Activated T-cell treated with anti-CD3 and anti-CD28 coated beads, Interleukin-2, amount 50 U/mL, for 24 hours (primary cell): Measurements from ENCODE around the gene IQSEC1.

Source experiments
- DNase-seq: peaks from one replicate; pipeline ENCODE4 v3.0.0-alpha.2; 2020
- H3K27ac Mint-ChIP-seq: 2 replicates; pipeline ENCODE4 v1.8.0; 2020; ENCODE audit warnings: mild to moderate bottlenecking, mixed read lengths
- H3K27me3 Mint-ChIP-seq: 2 replicates; pipeline ENCODE4 v1.8.0; 2020; ENCODE audit warnings: mixed read lengths
- H3K36me3 Mint-ChIP-seq: 2 replicates; pipeline ENCODE4 v1.8.0; 2020; ENCODE audit warnings: low read depth, mixed read lengths
- H3K4me1 Mint-ChIP-seq: 2 replicates; pipeline ENCODE4 v1.8.0; 2020; ENCODE audit warnings: low read depth, mixed read lengths
- H3K4me3 Mint-ChIP-seq: 2 replicates; pipeline ENCODE4 v1.8.0; 2020; ENCODE audit warnings: mild to moderate bottlenecking, moderate library complexity, mixed read lengths
- H3K9me3 Mint-ChIP-seq: 2 replicates; pipeline ENCODE4 v1.8.0; 2020; ENCODE audit warnings: mixed read lengths

IQSEC1 gene

GRCh38 chr3:13083254-13083653 lies 10.0 kb upstream of the IQSEC1 start:
- Mint-ChIP-seq H3K9me3 (no peaks in the 10 kb centered on the region), H3K27ac (no peak overlapping the region), H3K4me1 (no peaks in the 10 kb centered on the region), H3K36me3 (no peaks in the 10 kb centered on the region), H3K27me3 (no peaks in the 10 kb centered on the region), H3K4me3 (no peak overlapping the region)
- no peak for DNase-seq

- Mint-ChIP-seq H3K36me3 (no peaks in the 10 kb centered on the region), H3K4me1 (peaks cover 4% of the 10 kb centered on the region), H3K27me3 (no peaks in the 10 kb centered on the region), H3K27ac (no peak overlapping the region), H3K4me3 (no peak overlapping the region), H3K9me3 (no peaks in the 10 kb centered on the region)
- no peak for DNase-seq
Observed at GRCh38 chr3:13082677-13083076, 9.4 kb upstream of the IQSEC1 start.

GRCh38 chr3:13081603-13082360 lies 8.6 kb upstream of the IQSEC1 start:
- H3K4me3 Mint-ChIP-seq, result no peak overlapping the region
- peaks cover 4% of the 10 kb centered on the region for H3K4me1 Mint-ChIP-seq
- H3K9me3 Mint-ChIP-seq, result no peaks in the 10 kb centered on the region
- no peak overlapping the region for H3K27ac Mint-ChIP-seq
- no peaks in the 10 kb centered on the region for H3K27me3 Mint-ChIP-seq
- no peak for DNase-seq
- no peaks in the 10 kb centered on the region for H3K36me3 Mint-ChIP-seq

GRCh38 chr3:13080591-13080990 lies 7.4 kb upstream of the IQSEC1 start:
- Mint-ChIP-seq H3K27ac (no peak overlapping the region), H3K36me3 (no peaks in the 10 kb centered on the region), H3K4me3 (no peak overlapping the region), H3K27me3 (peaks cover under 1% of the 10 kb centered on the region), H3K4me1 (peaks cover 4% of the 10 kb centered on the region), H3K9me3 (no peaks in the 10 kb centered on the region)
- no peak for DNase-seq

GRCh38 chr3:13080026-13080425 lies 6.8 kb upstream of the IQSEC1 start:
- Mint-ChIP-seq H3K27me3 (peaks cover 6% of the 10 kb centered on the region), H3K27ac (no peak overlapping the region), H3K4me1 (peaks cover 4% of the 10 kb centered on the region), H3K4me3 (no peak overlapping the region), H3K9me3 (no peaks in the 10 kb centered on the region), H3K36me3 (no peaks in the 10 kb centered on the region)
- DNase-seq, result no peak

- Mint-ChIP-seq H3K27me3 (peaks cover 10% of the 10 kb centered on the region), H3K27ac (no peak overlapping the region), H3K4me3 (no peak overlapping the region), H3K4me1 (peaks cover 4% of the 10 kb centered on the region), H3K9me3 (no peaks in the 10 kb centered on the region), H3K36me3 (no peaks in the 10 kb centered on the region)
- DNase-seq, result no peak
Observed at GRCh38 chr3:13079510-13079909, 6.3 kb upstream of the IQSEC1 start.

GRCh38 chr3:13079051-13079450 lies 5.8 kb upstream of the IQSEC1 start:
- H3K27ac Mint-ChIP-seq, result no peak overlapping the region
- H3K9me3 Mint-ChIP-seq, result no peaks in the 10 kb centered on the region
- H3K27me3 Mint-ChIP-seq, result peaks cover 14% of the 10 kb centered on the region
- no peak for DNase-seq
- no peaks in the 10 kb centered on the region for H3K36me3 Mint-ChIP-seq
- peaks cover 4% of the 10 kb centered on the region for H3K4me1 Mint-ChIP-seq
- H3K4me3 Mint-ChIP-seq, result no peak overlapping the region

GRCh38 chr3:13078163-13078905 lies 5.1 kb upstream of the IQSEC1 start:
- H3K4me3 Mint-ChIP-seq, result no peak overlapping the region
- no peaks in the 10 kb centered on the region for H3K36me3 Mint-ChIP-seq
- peaks cover 9% of the 10 kb centered on the region for H3K4me1 Mint-ChIP-seq
- no peaks in the 10 kb centered on the region for H3K9me3 Mint-ChIP-seq
- no peak for DNase-seq
- no peak overlapping the region for H3K27ac Mint-ChIP-seq
- peaks cover 20% of the 10 kb centered on the region for H3K27me3 Mint-ChIP-seq

GRCh38 chr3:13077431-13078162 lies 4.4 kb upstream of the IQSEC1 start:
- no peaks in the 10 kb centered on the region for H3K9me3 Mint-ChIP-seq
- no peaks in the 10 kb centered on the region for H3K36me3 Mint-ChIP-seq
- H3K4me1 Mint-ChIP-seq, result peaks cover 12% of the 10 kb centered on the region
- no peak for DNase-seq
- H3K27ac Mint-ChIP-seq, result no peak overlapping the region
- no peak overlapping the region for H3K4me3 Mint-ChIP-seq
- peaks cover 23% of the 10 kb centered on the region for H3K27me3 Mint-ChIP-seq

- no peaks in the 10 kb centered on the region for H3K9me3 Mint-ChIP-seq
- no peak for DNase-seq
- H3K27ac Mint-ChIP-seq, result no peak overlapping the region
- no peaks in the 10 kb centered on the region for H3K36me3 Mint-ChIP-seq
- peaks cover 23% of the 10 kb centered on the region for H3K27me3 Mint-ChIP-seq
- peaks cover 14% of the 10 kb centered on the region for H3K4me1 Mint-ChIP-seq
- H3K4me3 Mint-ChIP-seq, result no peak overlapping the region
Observed at GRCh38 chr3:13075986-13076654, 2.9 kb upstream of the IQSEC1 start.

GRCh38 chr3:13075318-13075717 lies 2.1 kb upstream of the IQSEC1 start:
- DNase-seq, result no peak
- H3K27ac Mint-ChIP-seq, result no peak overlapping the region
- no peak overlapping the region for H3K4me3 Mint-ChIP-seq
- no peaks in the 10 kb centered on the region for H3K36me3 Mint-ChIP-seq
- no peaks in the 10 kb centered on the region for H3K9me3 Mint-ChIP-seq
- peaks cover 20% of the 10 kb centered on the region for H3K4me1 Mint-ChIP-seq
- H3K27me3 Mint-ChIP-seq, result peaks cover 23% of the 10 kb centered on the region

- Mint-ChIP-seq H3K27ac (no peak overlapping the region), H3K27me3 (peaks cover 23% of the 10 kb centered on the region), H3K9me3 (no peaks in the 10 kb centered on the region), H3K4me3 (no peak overlapping the region), H3K36me3 (no peaks in the 10 kb centered on the region), H3K4me1 (peaks cover 33% of the 10 kb centered on the region)
- DNase-seq, result no peak
Observed at GRCh38 chr3:13074006-13074375, 762 bp upstream of the IQSEC1 start.

GRCh38 chr3:13072600-13073325 lies 466 bp downstream of the IQSEC1 start:
- peak overlapping the region; percentile 71 for H3K27ac Mint-ChIP-seq
- peaks cover 23% of the 10 kb centered on the region for H3K27me3 Mint-ChIP-seq
- DNase-seq, result no peak
- H3K36me3 Mint-ChIP-seq, result no peaks in the 10 kb centered on the region
- H3K9me3 Mint-ChIP-seq, result no peaks in the 10 kb centered on the region
- H3K4me3 Mint-ChIP-seq, result peak overlapping the region; percentile 73
- H3K4me1 Mint-ChIP-seq, result peaks cover 35% of the 10 kb centered on the region

- no peaks in the 10 kb centered on the region for H3K36me3 Mint-ChIP-seq
- H3K27me3 Mint-ChIP-seq, result peaks cover 23% of the 10 kb centered on the region
- no peak for DNase-seq
- peaks cover 35% of the 10 kb centered on the region for H3K4me1 Mint-ChIP-seq
- peak overlapping the region; percentile 73 for H3K4me3 Mint-ChIP-seq
- H3K9me3 Mint-ChIP-seq, result no peaks in the 10 kb centered on the region
- no peak overlapping the region for H3K27ac Mint-ChIP-seq
Observed at GRCh38 chr3:13072239-13072599, 1.0 kb downstream of the IQSEC1 start.
